GM19193 (cell line): ENCODE results near the gene ABCG5.

Source experiments
- POLR2A ChIP-seq: IDR thresholded peaks from 4 replicates; pipeline ENCODE4 v1.6.1; 2011; ENCODE audit not compliant: insufficient read depth, insufficient read length; ENCODE audit errors: extremely low read depth

Gene ABCG5

GRCh38 chr2:43838560-43839267 is at the start of gene ABCG5, which contains the start of gene ABCG8:
ABCG5 (minus strand) TSS chr2:43838839; CDS start chr2:43838679, 160 bp downstream.
ABCG8 (plus strand) TSS chr2:43838971; CDS start chr2:43839054, 83 bp downstream.
- TF ChIP-seq POLR2A = no peak

GRCh38 chr2:43887176-43887575 is 48.5 kb upstream of the ABCG5 start:
- no peak for TF ChIP-seq POLR2A

- TF ChIP-seq POLR2A = no peak
These were observed 46.5 kb upstream of the ABCG5 start for GRCh38 chr2:43885132-43885632.

- no peak for TF ChIP-seq POLR2A
These were observed 46.0 kb upstream of the ABCG5 start for GRCh38 chr2:43884689-43885088.

- no peak for TF ChIP-seq POLR2A
These were observed 43.7 kb upstream of the ABCG5 start for GRCh38 chr2:43882312-43882711.

- TF ChIP-seq POLR2A = no peak
These were observed 42.3 kb upstream of the ABCG5 start for GRCh38 chr2:43880952-43881351.

- no peak for TF ChIP-seq POLR2A
These were observed 41.8 kb upstream of the ABCG5 start for GRCh38 chr2:43880471-43880870.

GRCh38 chr2:43879261-43879660 is 40.6 kb upstream of the ABCG5 start:
- no peak for TF ChIP-seq POLR2A

GRCh38 chr2:43877782-43878464 is 39.3 kb upstream of the ABCG5 start:
- TF ChIP-seq POLR2A = no peak

- TF ChIP-seq POLR2A = no peak
These were observed 36.3 kb upstream of the ABCG5 start for GRCh38 chr2:43874776-43875451.

GRCh38 chr2:43872151-43872550 is 33.5 kb upstream of the ABCG5 start:
- no peak for TF ChIP-seq POLR2A

- TF ChIP-seq POLR2A = no peak
These were observed 16.7 kb upstream of the ABCG5 start for GRCh38 chr2:43855292-43855691.

GRCh38 chr2:43854671-43855070 is 16.0 kb upstream of the ABCG5 start:
- TF ChIP-seq POLR2A = no peak

- no peak for TF ChIP-seq POLR2A
These were observed 14.8 kb upstream of the ABCG5 start for GRCh38 chr2:43853141-43854081.
